ENCODE results near the gene TMED9. TPM values are rescaled to one million over a fixed set of nuclear protein-coding genes. Genes with fewer than 3 reads are reported as not detected.

The TMED9 gene
- total RNA-seq, 6 experiments from 2014 or later, result 350 to 457 (median 354) TPM

DNA sequence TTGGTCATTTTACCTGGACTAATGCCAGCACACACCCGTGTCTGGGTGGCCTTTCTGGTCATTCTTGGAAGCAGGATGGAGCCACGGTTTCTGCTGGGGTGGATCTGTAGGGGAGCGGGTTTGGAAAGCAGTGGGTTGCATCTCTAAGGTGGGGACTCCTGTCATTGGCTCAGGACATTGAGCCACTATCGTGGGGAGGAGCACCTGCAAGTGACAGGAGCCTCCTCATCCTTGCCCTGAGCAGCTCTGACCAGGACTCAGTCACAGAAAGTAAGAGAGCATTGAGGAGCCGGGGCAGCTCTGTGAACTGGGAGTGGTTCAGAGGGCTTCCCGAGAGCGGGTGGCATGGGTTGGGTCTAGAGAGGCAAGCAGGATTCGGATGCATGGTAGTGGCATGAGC, 11.6 kb downstream of the TMED9 start:
- Mint-ChIP-seq H3K27me3 (ENCODE audit: insufficient read depth) (peaks cover 7% of the 10 kb centered on the region; the same call in 1 of the 2 replicates), H3K27ac (no peak overlapping the region), H3K36me3 (ENCODE audit: low read depth) (peaks cover 7% of the 10 kb centered on the region; the same call in 1 of the 2 replicates), H3K9me3 (no peaks in the 10 kb centered on the region), H3K4me3 (no peak overlapping the region), H3K4me1 (ENCODE audit: low read depth) (peaks cover 22% of the 10 kb centered on the region)
- TF ChIP-seq, protein P1, sequence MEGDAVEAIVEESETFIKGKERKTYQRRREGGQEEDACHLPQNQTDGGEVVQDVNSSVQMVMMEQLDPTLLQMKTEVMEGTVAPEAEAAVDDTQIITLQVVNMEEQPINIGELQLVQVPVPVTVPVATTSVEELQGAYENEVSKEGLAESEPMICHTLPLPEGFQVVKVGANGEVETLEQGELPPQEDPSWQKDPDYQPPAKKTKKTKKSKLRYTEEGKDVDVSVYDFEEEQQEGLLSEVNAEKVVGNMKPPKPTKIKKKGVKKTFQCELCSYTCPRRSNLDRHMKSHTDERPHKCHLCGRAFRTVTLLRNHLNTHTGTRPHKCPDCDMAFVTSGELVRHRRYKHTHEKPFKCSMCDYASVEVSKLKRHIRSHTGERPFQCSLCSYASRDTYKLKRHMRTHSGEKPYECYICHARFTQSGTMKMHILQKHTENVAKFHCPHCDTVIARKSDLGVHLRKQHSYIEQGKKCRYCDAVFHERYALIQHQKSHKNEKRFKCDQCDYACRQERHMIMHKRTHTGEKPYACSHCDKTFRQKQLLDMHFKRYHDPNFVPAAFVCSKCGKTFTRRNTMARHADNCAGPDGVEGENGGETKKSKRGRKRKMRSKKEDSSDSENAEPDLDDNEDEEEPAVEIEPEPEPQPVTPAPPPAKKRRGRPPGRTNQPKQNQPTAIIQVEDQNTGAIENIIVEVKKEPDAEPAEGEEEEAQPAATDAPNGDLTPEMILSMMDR (IDR thresholded peaks at IDR 0.05), result no peak
- DNase-seq, result no peak

DNA sequence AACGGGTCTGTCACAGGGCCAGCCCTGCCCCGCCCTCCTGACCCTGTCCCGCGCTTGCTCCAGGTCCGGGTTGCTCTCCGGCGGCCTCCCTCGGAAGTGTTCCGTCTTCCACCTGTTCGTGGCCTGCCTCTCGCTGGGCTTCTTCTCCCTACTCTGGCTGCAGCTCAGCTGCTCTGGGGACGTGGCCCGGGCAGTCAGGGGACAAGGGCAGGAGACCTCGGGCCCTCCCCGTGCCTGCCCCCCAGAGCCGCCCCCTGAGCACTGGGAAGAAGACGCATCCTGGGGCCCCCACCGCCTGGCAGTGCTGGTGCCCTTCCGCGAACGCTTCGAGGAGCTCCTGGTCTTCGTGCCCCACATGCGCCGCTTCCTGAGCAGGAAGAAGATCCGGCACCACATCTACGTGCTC, 12.1 kb downstream of the TMED9 start:
- no peak for DNase-seq
- no peaks in the 10 kb centered on the region for H3K9me3 Mint-ChIP-seq

DNA sequence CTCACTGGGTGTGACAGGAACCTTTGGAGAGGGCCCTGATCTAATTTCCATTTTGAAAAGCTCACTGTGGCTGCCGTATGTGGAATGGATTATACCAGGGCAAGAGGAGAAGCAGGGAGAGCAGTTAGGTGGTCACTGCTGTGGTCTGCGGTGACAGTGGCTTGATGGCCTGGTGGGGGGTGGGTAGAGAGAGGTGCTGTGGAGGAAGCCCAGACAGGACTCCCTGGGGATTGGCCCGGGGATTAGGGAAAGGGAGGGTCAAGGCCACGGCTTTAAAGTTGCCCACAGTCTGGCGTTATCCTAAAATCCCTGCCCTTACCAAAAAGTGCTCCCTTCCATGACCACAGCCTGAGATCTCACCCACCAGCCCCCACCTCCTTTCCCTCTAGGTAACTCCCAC, 12.7 kb downstream of the TMED9 start:
- peaks cover 16% of the 10 kb centered on the region for H3K4me1 Mint-ChIP-seq (ENCODE audit: low read depth)
- no peak overlapping the region for H3K27ac Mint-ChIP-seq
- H3K36me3 Mint-ChIP-seq (ENCODE audit: low read depth), result peaks cover 7% of the 10 kb centered on the region; the same call in 1 of the 2 replicates
- H3K4me3 Mint-ChIP-seq, result no peak overlapping the region
- peaks cover 7% of the 10 kb centered on the region; the same call in 1 of the 2 replicates for H3K27me3 Mint-ChIP-seq (ENCODE audit: insufficient read depth)
- no peak for DNase-seq
- H3K9me3 Mint-ChIP-seq, result no peaks in the 10 kb centered on the region
- TF ChIP-seq, protein P1 (IDR thresholded peaks at IDR 0.05), result no peak

More for the DNA sequence above, 12.1 kb downstream of the TMED9 start:
- Mint-ChIP-seq H3K4me3 (no peak overlapping the region), H3K27me3 (ENCODE audit: insufficient read depth) (peaks cover 7% of the 10 kb centered on the region; the same call in 1 of the 2 replicates), H3K27ac (no peak overlapping the region), H3K36me3 (ENCODE audit: low read depth) (peaks cover 7% of the 10 kb centered on the region; the same call in 1 of the 2 replicates), H3K4me1 (ENCODE audit: low read depth) (peaks cover 18% of the 10 kb centered on the region)
- TF ChIP-seq, protein P1 (IDR thresholded peaks at IDR 0.05), result no peak

DNA sequence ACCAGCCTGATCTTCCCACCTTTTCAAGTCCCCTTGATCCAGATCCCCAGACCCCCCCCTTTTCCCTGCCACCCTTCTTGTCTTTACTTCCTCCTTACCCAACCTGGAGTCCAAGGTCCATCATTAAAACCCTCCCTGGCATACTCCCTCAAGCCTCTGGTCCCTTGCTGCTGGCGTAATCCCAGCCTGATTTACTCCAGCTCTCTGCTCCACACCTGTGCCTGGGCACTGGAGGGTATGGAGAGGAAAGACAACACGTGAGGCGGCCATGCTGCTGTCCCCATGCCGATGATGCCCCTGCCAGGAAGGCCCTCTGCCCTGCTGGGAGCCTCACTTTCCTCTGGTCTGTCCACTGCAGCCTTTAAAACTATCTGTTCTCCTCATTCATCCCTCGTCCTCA, 13.1 kb downstream of the TMED9 start:
- Mint-ChIP-seq H3K4me3 (no peak overlapping the region), H3K4me1 (ENCODE audit: low read depth) (peaks cover 16% of the 10 kb centered on the region), H3K36me3 (ENCODE audit: low read depth) (peaks cover 7% of the 10 kb centered on the region; the same call in 1 of the 2 replicates), H3K27me3 (ENCODE audit: insufficient read depth) (peaks cover 7% of the 10 kb centered on the region; the same call in 1 of the 2 replicates), H3K27ac (no peak overlapping the region), H3K9me3 (no peaks in the 10 kb centered on the region)
- DNase-seq, result no peak
- TF ChIP-seq, protein P1 (IDR thresholded peaks at IDR 0.05), result no peak

DNA sequence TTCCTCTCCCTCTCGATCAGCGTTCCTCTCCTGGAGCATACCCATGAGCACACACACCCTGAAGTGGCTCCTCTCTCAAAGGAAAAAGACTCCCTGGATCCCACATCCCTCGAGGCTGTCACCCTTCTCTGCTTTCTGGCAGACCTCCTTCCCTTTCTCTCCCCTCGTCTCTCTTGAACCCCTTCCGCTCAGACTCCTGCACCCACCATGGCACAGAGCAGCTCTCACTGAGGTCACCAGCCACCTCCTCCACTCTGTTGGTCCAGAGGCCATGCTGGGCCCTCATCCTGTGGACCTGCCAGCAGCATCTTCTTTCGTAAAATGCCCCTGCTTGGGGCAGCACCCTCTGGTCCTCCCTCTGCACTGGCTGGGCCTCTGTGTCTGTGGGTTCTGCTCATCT, 13.7 kb downstream of the TMED9 start:
- H3K4me1 Mint-ChIP-seq (ENCODE audit: low read depth), result peaks cover 16% of the 10 kb centered on the region
- H3K9me3 Mint-ChIP-seq, result no peaks in the 10 kb centered on the region
- H3K27ac Mint-ChIP-seq, result no peak overlapping the region
- peaks cover 3% of the 10 kb centered on the region; the same call in 1 of the 2 replicates for H3K36me3 Mint-ChIP-seq (ENCODE audit: low read depth)
- TF ChIP-seq, protein P1 (IDR thresholded peaks at IDR 0.05), result no peak
- H3K4me3 Mint-ChIP-seq, result no peak overlapping the region
- H3K27me3 Mint-ChIP-seq (ENCODE audit: insufficient read depth), result peaks cover 9% of the 10 kb centered on the region; the same call in 1 of the 2 replicates
- no peak for DNase-seq
